Measurements from ENCODE around the gene MRPL36.
"Not testable (repeated sequence)": the region's sequence is repeated elsewhere in the genome, so short reads cannot be mapped to it uniquely, and the experiment has no call there.

The MRPL36 gene

GRCh38 chr5:1814183-1815020, 14.8 kb upstream of the MRPL36 start:
- DNase-seq, result no peak

GRCh38 chr5:1810581-1811101, 11.0 kb upstream of the MRPL36 start:
- DNase-seq, result no peak

- DNase-seq, result no peak
These were observed 9.9 kb upstream of the MRPL36 start for GRCh38 chr5:1809416-1810035.

DNA sequence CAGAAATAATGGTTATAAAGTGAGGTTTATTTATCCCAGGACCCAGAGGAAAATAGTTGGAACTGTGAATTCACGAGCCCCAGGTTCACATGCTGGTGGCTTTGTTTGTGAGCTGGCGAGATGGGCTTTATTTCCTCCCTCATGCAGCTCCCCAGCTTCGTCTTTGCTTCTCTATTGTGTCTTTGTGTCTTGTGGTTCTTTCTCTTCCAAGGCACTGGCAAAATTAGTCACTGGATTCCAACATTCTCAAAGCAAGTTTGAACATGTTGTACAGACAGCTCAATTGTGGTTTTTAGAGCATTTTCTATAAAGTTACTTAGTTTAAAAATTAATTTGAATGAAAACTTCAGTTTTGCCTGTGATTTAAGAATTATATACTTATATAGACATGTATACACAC, 8.8 kb upstream of the MRPL36 start:
- no peak for DNase-seq

- no peak for DNase-seq
These were observed 8.0 kb upstream of the MRPL36 start for GRCh38 chr5:1807451-1808185.

DNA sequence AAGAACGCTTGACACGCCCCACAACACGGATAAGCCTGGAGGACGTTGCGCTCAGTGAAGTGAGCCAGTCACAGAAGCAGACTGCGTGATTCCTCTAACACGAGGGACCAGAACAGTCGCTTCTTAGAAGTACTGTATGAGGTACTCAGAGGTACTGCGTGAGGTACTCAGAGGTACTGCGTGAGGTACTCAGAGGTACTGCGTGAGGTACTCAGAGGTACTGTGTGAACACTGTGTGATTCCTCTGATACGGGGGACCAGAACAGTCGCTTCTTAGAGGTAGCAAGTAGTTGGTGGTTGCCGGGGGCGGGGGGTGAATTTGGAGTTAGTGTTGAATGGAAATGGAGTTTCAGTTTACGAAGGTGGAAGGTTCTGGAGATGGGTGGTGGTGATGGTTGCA, 7.3 kb upstream of the MRPL36 start:
- DNase-seq, result no peak

DNA sequence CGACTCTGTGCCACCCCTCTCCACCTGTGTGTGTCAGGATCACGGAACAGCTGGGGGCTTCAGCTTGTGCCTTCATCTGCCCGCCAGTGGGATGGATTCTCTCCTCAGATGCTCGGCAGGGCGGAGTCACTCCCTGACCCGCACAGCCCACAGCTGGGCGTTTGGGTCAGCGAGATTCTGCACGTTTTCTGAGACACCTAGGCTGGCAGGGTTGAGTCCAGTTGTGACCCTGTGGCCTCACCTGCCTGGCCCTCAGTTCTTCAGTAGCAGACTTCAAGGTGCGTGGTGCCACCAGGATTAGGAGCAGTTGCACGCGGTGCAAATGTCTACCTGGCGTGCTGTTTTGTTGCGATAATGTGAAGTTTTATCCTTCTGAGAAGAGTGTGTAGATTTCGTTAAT, 6.6 kb upstream of the MRPL36 start:
- no peak for DNase-seq

DNA sequence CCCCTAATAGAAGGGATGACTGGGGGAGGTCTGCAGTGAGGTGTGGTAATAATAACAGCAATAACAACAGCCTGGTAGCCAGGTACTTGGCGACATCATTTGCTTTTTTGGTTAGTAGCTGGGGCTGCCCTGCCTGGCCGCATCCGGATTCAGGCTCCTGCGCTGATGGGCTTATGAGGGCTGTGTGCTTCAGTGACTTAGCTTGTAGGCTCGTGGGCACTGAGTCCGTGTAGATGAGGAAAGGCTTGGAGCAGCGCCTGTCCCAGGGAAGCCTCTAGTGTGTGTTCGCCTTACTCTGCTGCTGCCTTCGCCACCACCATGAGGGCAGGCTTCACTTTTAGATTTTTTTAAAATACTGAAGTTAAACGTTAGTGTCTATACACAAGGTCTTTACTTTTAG, 6.1 kb upstream of the MRPL36 start:
- DNase-seq, result no peak

DNA sequence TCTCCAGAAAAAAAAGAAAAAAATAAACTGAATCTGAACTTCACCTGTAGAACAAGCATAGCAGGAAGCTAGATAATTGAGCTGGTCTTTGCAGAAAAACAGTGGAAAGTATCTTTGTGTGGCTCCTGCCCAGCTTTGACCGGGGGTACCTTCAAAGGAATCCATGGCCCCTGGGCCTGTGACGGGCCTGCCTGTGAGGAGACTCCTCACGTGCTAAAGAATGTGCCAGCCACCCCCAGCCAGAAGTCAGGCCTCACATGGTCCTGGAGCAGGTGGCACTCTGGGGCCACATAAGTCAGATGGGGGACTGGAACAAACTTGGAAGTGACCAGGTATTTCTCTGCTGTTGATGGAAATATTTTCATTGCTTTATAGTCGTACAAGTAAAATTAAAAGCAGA, 5.7 kb upstream of the MRPL36 start:
- no peak for DNase-seq

GRCh38 chr5:1804001-1804690, 4.5 kb upstream of the MRPL36 start:
- DNase-seq, result no peak

DNA sequence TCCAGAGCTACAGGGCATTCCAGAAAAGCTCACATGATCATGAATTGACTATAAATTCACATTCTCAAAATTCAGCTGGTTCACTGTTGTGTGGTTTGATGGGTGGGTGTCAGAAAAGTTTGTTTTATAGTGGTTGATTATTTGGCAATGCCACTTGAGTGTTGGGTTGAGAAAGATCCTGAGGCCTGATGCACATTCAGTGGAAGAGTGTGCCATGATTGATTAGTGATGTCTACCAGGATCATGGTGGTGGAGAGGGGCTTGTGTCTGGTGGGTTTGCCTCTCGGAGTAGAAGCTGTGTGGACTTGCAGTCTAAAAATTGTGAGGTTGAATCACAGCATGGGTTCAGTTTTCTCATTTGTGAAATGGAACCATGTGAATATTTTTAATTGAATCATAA, 3.6 kb upstream of the MRPL36 start:
- DNase-seq, result no peak

DNA sequence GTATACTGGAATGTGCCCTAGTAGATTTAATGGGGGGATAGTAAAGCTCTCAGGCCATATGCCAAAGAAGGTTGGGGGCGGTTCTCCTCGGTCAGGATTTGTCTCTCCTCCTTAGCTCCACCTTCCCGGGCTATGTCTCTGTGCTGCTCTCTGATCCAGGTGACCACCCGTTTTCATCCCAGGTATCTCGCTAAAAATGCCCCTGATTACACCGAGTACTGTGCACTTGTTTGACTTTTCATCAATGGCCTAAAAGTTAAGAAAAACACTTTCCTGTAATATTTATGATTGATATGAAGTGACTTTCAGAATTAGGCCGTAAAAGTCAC, 2.3 kb upstream of the MRPL36 start:
- peak in 1 of 3 experiments; percentile 65 for DNase-seq

- DNase-seq, result peak; percentile 78 to 93 (median 92)
These were observed 1.8 kb upstream of the MRPL36 start, which contains the start of gene NDUFS6 for GRCh38 chr5:1801222-1801966. NDUFS6 (plus strand) TSS chr5:1801407; CDS start chr5:1801418, 11 bp downstream.

DNA sequence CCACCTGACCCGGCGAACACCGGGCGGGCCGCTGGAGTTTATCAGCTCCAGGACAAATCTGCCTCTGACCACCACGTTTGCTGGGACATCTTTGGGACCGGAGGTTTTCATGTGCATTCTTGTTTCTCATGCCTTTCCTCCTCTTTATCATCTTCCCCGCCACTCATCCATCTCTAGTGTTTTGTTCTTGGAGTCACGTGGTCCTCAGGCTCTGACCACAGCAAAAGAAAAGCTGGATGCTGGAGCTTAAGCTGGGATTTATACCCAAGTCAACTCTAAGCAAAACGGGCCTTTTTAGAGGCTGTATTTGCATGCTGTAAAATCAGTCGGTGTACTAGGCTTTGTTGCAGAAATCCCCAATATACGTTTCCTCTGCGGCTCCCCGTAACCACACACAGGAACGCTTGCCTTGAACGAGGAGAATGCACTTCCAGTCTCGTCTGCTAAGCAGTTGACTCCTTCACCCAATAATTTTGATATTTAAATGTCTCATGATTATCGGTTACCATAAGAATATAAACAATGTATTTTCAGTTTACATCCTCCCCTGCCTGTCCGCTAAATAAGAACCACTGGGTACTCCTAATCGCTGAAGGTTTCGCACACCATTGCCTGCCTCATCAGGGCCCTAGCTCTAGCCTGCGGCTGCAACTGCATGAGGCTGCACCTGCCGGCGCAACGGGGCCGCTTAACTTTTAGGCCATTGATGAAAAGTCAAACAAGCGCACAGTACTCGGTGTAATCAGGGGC, 1.0 kb upstream of the MRPL36 start:
- DNase-seq, result peak; percentile 74 to 93 (median 91)

- peak in 1 of 3 experiments; percentile 56 for DNase-seq
These were observed 481 bp downstream of the MRPL36 start for GRCh38 chr5:1799110-1799601.

GRCh38 chr5:1798589-1798988, 1.0 kb downstream of the MRPL36 start:
- DNase-seq, result not testable (repeated sequence)

DNA sequence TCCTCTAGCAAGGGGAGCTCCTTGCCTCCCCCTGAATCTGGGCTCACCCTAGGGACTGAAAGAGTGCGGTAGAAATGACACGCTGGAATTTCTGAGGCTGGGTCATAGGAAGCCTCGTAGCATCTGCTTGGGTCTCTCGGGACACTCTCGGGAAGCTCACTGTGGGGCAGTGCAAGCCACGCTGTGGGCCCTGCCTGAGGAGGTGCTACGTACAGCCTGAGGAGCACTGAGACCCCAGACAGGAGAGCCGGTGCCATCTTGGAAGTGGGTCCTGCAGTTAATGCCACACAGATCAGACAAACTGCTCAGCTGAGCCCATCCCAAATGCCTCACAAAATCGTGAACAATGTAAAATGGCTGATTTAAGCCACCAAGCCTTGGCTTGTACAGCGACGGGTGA, 1.8 kb downstream of the MRPL36 start:
- no peak for DNase-seq

DNA sequence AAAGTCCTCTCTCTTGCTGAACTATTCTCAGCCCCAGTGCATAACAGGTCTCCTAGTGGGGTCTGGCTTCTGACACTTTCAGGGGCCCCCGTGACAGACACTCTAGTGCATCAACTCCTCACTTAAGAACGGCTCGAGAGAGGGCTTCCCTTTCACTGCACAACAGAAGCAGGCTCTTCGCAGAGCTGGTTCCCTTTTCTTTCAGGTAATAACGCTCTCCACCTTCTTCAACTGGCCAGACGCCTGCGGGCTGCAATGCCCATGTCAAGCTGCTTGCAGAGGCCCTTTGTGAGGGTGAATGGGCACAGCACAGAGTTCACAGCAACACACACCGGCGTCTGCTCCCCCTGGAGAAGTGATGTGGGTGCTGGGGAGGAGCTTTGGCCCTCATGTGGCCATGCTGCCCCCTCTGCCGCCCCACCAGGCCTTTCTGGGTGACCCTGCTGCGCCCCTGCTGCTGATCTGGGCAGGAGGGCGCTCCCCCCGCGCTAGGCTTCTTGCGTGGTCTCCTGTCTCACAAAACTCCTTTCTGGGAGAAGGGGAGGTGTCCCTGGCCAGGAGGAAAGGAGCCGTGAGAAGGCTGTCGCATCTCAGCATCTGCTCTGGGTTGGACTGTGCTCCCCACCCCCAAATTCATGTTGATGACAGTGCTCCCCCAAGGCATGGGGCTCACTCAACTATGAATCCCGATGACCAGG, 2.4 kb downstream of the MRPL36 start:
- no peak for DNase-seq

DNA sequence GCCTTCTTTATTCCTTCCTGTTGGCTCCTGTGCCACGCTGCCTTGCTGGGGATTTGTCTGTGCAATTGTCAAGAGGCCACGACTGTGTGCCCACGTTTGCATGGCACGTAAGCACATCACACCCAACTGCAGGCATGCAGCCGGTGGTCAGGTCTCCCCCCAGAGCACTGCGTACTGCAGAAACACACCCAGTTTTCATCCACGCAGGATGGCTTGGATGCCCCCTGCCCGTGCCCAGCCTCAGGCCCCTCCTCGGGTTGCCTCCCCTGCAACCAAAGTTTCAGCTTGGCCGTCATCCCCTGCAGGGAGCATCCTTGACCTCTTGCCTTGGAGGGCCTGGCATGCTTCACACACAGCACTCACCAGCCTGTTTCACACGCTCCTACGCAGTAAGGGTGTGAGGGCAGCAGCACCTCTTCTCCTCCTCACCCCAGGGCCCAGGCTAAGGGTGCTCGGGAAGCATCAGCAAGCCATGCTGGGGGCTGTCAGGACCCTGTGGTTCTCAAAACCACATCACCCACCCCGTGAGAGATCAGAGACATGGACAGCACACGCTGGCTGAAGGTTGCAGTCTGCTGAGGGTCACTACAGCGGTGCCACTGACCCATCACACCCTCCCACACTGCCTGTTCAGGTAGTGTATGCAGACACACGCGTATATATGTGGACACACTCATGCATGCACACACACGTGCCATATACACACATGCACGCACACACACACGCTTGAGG, 3.1 kb downstream of the MRPL36 start:
- no peak for DNase-seq

GRCh38 chr5:1795931-1796330, 3.7 kb downstream of the MRPL36 start:
- no peak for DNase-seq

Measured in NCI-H1417 (cell line).